HepG2 (cell line): Measurements from ENCODE around the gene TMC2. TPM values are rescaled to one million over a fixed set of nuclear protein-coding genes. Genes with fewer than 3 reads are reported as not detected.
A peak's percentile ranks its signal among the peaks of the same experiment; 100 is the strongest.

Source experiments
- FOXP1 ChIP-seq, 2 experiments: fragments of 450-650 bp in 1 of 2; IDR thresholded peaks; 2 replicates each; pipeline ENCODE4 v1.6.1; 2017 to 2018; ENCODE audit warnings: antibody characterized with exemption in 1 of 2
- HNRNPK ChIP-seq: fragments of 200-400 bp; formaldehyde crosslinking; IDR thresholded peaks from 2 replicates; pipeline ENCODE4 v1.6.1; 2018; ENCODE audit warnings: low read length, low read depth, moderate library complexity, mild to moderate bottlenecking; ENCODE audit not compliant: poor library complexity, severe bottlenecking
- KAT7 ChIP-seq: IDR thresholded peaks from 2 replicates; pipeline ENCODE4 v1.6.1; 2018; ENCODE audit warnings: borderline replicate concordance, missing compliant biosample characterization
- MIER3 ChIP-seq: IDR thresholded peaks from 2 replicates; pipeline ENCODE4 v1.6.1; 2016; ENCODE audit warnings: missing compliant biosample characterization, borderline replicate concordance
- PHF8 ChIP-seq: sonication (generic); formaldehyde crosslinking; IDR thresholded peaks from 2 replicates; pipeline ENCODE4 v1.5.0; 2020; ENCODE audit warnings: missing genetic modification reagents
- YEATS2 ChIP-seq: sonication (generic); formaldehyde crosslinking; IDR thresholded peaks from 2 replicates; pipeline ENCODE4 v1.4.0; 2020; ENCODE audit warnings: missing genetic modification reagents, borderline replicate concordance
- ZBTB3 ChIP-seq: sonication (generic); formaldehyde crosslinking; IDR thresholded peaks from 2 replicates; pipeline ENCODE4 v1.4.0; 2020; ENCODE audit warnings: low read depth, mild to moderate bottlenecking, moderate library complexity, missing genetic modification reagents, borderline replicate concordance
- ZFY ChIP-seq: sonication (generic); formaldehyde crosslinking; IDR thresholded peaks from 2 replicates; pipeline ENCODE4 v1.4.0; 2020; ENCODE audit warnings: missing genetic modification reagents
- ZNF260 ChIP-seq: sonication (generic); formaldehyde crosslinking; IDR thresholded peaks from 2 replicates; pipeline ENCODE4 v1.4.0; 2020; ENCODE audit warnings: missing genetic modification reagents, low read depth, mild to moderate bottlenecking, borderline replicate concordance
- ZSCAN30 ChIP-seq: sonication (generic); formaldehyde crosslinking; IDR thresholded peaks from 2 replicates; pipeline ENCODE4 v1.5.0; 2020; ENCODE audit warnings: mild to moderate bottlenecking, missing genetic modification reagents
- polyA plus RNA-seq, 8 experiments: library from polyadenylated mRNA; depleted of rRNA in 3 of 8; stranded (reverse) in 7 of 8; unstranded in 1 of 8; fragments of >200 nt; fragmentation: Illumina TruSeq in 4 of 8; extraction: Trizol in 4 of 8; gene quantifications; 2 replicates each; pipeline versions ENCODE4 v1.2.1 to v1.2.3, GENCODE V29; 2011 to 2016; ENCODE audit warnings: low read depth in 4 of 8, missing spikeins in 1 of 8, mixed read lengths in 1 of 8; ENCODE audit not compliant: insufficient read depth in 1 of 8
- total RNA-seq, 5 experiments: library from RNA; depleted of rRNA; stranded (reverse); fragments of >200 nt; fragmentation: Illumina TruSeq; extraction: Trizol; gene quantifications; 2 replicates each; pipeline ENCODE4 v1.2.3, GENCODE V29; 2016; ENCODE audit warnings: low read depth in 1 of 5
- TF ChIP-seq, protein P1 (sequence below): IDR thresholded peaks from 2 replicates; pipeline ENCODE4 v1.4.0; 2020; ENCODE audit warnings: mild to moderate bottlenecking, missing genetic modification reagents
- TF ChIP-seq, protein P2 (sequence below), 2 experiments: fragments of 450-650 bp in 1 of 2; sonication (generic) in 1 of 2; formaldehyde crosslinking in 1 of 2; IDR thresholded peaks; 2 replicates each; pipeline versions ENCODE4 v1.6.1 to v1.8.0; 2016 to 2022; ENCODE audit warnings: antibody characterized with exemption in 1 of 2, mild to moderate bottlenecking in 1 of 2, missing genetic modification reagents in 1 of 2
- TF ChIP-seq, protein P3 (sequence below): sonication (generic); formaldehyde crosslinking; IDR thresholded peaks from 2 replicates; pipeline ENCODE4 v1.8.0; 2022; ENCODE audit warnings: missing genetic modification reagents, mild to moderate bottlenecking, inconsistent platforms, borderline replicate concordance

TMC2 gene
- total and polyA plus RNA-seq, 2 of the 13 experiments (the other 11 are each of a cell fraction or from before 2014, with no cell fraction given): not detected

DNA sequence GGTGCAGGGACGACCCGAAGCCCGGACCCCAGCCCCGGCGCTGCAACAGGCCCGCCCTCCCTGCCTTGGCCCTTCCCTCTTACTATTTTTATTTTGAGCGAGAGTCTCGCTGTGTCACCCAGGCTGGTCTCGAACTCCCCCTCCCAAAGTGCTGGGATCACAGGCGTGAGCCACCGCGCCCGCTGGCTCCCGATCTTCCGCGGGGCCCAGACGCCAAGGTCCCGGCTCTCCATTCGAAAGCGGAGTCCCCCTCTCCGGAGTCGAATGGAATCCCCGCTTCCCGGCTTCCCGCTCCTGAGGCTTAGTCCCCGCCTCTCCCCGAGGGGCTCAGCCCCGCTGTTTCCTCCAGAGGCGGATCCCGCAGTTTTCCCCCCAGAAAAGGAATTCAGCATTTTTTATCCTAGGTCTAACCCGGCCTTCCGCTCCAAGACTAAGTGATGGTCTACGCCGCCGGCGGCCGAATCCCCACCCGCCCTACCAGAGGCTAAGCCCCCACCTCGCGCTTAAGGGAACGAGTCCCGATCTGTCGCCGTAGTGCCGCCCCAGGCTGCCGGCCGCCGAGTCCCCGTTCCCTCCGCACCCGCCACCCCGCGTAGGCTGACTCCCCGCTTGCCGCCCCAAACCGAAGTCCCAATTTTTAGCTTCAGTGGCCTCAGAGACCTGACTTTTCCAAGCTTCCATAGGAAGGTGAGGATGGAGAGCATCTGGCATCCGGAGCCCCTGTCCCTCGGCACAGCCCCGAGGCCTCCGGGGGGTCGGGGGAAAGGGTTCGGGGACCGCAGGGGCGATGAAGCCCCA, 11.5 kb upstream of the TMC2 start (continued):
- TF ChIP-seq ZBTB3 (0 out of 2 replicates have a peak, but pooled peaks have one; percentile 34), YEATS2 (peak; percentile 13; the same call in 1 of the 2 replicates), KAT7 (0 out of 2 replicates have a peak, but pooled peaks have one; percentile 64), MIER3 (CRISPR knock-in tag) (0 out of 2 replicates have a peak, but pooled peaks have one; percentile 8), ZNF260 (CRISPR knock-in tag) (no peak), PHF8 (CRISPR knock-in tag) (peak; percentile 66), ZSCAN30 (CRISPR knock-in tag) (no peak), ZFY (peak; percentile 60; the same call in 1 of the 2 replicates), HNRNPK (no peak), FOXP1 (IDR thresholded peaks at IDR 0.05) (no peak), FOXP1 (CRISPR knock-in tag; IDR thresholded peaks at IDR 0.05) (no peak)
- TF ChIP-seq, protein P1, sequence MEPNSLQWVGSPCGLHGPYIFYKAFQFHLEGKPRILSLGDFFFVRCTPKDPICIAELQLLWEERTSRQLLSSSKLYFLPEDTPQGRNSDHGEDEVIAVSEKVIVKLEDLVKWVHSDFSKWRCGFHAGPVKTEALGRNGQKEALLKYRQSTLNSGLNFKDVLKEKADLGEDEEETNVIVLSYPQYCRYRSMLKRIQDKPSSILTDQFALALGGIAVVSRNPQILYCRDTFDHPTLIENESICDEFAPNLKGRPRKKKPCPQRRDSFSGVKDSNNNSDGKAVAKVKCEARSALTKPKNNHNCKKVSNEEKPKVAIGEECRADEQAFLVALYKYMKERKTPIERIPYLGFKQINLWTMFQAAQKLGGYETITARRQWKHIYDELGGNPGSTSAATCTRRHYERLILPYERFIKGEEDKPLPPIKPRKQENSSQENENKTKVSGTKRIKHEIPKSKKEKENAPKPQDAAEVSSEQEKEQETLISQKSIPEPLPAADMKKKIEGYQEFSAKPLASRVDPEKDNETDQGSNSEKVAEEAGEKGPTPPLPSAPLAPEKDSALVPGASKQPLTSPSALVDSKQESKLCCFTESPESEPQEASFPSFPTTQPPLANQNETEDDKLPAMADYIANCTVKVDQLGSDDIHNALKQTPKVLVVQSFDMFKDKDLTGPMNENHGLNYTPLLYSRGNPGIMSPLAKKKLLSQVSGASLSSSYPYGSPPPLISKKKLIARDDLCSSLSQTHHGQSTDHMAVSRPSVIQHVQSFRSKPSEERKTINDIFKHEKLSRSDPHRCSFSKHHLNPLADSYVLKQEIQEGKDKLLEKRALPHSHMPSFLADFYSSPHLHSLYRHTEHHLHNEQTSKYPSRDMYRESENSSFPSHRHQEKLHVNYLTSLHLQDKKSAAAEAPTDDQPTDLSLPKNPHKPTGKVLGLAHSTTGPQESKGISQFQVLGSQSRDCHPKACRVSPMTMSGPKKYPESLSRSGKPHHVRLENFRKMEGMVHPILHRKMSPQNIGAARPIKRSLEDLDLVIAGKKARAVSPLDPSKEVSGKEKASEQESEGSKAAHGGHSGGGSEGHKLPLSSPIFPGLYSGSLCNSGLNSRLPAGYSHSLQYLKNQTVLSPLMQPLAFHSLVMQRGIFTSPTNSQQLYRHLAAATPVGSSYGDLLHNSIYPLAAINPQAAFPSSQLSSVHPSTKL: peak; percentile 7; the same call in 1 of the 2 replicates
- TF ChIP-seq, protein P2, sequence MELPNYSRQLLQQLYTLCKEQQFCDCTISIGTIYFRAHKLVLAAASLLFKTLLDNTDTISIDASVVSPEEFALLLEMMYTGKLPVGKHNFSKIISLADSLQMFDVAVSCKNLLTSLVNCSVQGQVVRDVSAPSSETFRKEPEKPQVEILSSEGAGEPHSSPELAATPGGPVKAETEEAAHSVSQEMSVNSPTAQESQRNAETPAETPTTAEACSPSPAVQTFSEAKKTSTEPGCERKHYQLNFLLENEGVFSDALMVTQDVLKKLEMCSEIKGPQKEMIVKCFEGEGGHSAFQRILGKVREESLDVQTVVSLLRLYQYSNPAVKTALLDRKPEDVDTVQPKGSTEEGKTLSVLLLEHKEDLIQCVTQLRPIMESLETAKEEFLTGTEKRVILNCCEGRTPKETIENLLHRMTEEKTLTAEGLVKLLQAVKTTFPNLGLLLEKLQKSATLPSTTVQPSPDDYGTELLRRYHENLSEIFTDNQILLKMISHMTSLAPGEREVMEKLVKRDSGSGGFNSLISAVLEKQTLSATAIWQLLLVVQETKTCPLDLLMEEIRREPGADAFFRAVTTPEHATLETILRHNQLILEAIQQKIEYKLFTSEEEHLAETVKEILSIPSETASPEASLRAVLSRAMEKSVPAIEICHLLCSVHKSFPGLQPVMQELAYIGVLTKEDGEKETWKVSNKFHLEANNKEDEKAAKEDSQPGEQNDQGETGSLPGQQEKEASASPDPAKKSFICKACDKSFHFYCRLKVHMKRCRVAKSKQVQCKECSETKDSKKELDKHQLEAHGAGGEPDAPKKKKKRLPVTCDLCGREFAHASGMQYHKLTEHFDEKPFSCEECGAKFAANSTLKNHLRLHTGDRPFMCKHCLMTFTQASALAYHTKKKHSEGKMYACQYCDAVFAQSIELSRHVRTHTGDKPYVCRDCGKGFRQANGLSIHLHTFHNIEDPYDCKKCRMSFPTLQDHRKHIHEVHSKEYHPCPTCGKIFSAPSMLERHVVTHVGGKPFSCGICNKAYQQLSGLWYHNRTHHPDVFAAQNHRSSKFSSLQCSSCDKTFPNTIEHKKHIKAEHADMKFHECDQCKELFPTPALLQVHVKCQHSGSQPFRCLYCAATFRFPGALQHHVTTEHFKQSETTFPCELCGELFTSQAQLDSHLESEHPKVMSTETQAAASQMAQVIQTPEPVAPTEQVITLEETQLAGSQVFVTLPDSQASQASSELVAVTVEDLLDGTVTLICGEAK (IDR thresholded peaks at IDR 0.05): no peak
- TF ChIP-seq, protein P2 (CRISPR knock-in tag; IDR thresholded peaks at IDR 0.05): no peak
- TF ChIP-seq, protein P3, sequence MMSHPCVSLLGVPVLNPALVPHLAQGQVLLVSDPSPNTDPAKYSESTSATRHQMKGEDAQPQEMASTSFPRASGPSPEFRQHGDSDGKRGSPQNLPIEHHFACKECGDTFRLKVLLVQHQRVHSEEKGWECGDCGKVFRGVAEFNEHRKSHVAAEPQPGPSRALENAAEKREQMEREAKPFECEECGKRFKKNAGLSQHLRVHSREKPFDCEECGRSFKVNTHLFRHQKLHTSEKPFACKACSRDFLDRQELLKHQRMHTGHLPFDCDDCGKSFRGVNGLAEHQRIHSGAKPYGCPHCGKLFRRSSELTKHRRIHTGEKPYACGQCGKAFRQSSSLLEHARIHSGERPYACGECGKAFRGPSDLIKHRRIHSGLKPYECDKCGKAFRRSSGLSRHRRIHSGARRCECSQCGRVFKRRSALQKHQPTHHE (CRISPR knock-in tag): no peak
